Smooth muscle cell (in vitro differentiated cells): Measurements from ENCODE around the gene KIF5C. TPM values are rescaled to one million over a fixed set of nuclear protein-coding genes. Genes with fewer than 3 reads are reported as not detected.

ENCODE experiments used
- DNase-seq: peaks from one replicate; lab custom pipeline; 2025; ENCODE audit not compliant: unreplicated experiment; lab: John Stamatoyannopoulos, UW
- H2AFZ ChIP-seq: fragments of 200-600 bp; sonication (generic); 2 replicates; pipeline ENCODE4 v1.6.0; 2016; ENCODE audit warnings: antibody characterized with exemption, low read depth, mild to moderate bottlenecking
- H3F3A ChIP-seq: fragments of 200-600 bp; sonication (generic); 2 replicates; pipeline ENCODE4 v1.6.0; 2017; ENCODE audit warnings: antibody characterized with exemption, low read depth
- H3K27ac ChIP-seq: fragments of 200-600 bp; sonication (generic); 2 replicates; pipeline ENCODE4 v1.5.1; 2016; ENCODE audit warnings: low read depth, mild to moderate bottlenecking
- H3K27me3 ChIP-seq: fragments of 200-600 bp; sonication (generic); 2 replicates; pipeline ENCODE4 v1.6.1; 2016; ENCODE audit warnings: low read depth, mild to moderate bottlenecking
- H3K36me3 ChIP-seq: fragments of 200-600 bp; sonication (generic); 2 replicates; pipeline ENCODE4 v1.5.1; 2016; ENCODE audit warnings: low read depth
- H3K4me1 ChIP-seq: fragments of 200-600 bp; sonication (generic); 2 replicates; pipeline ENCODE4 v1.5.1; 2016; ENCODE audit warnings: low read depth
- H3K4me2 ChIP-seq: fragments of 200-600 bp; sonication (generic); 2 replicates; pipeline ENCODE4 v1.6.0; 2016; ENCODE audit warnings: mild to moderate bottlenecking
- H3K4me3 ChIP-seq: fragments of 200-600 bp; sonication (generic); 2 replicates; pipeline ENCODE4 v1.5.1; 2016; ENCODE audit warnings: mild to moderate bottlenecking
- H3K79me2 ChIP-seq: fragments of 200-600 bp; sonication (generic); 2 replicates; pipeline ENCODE4 v1.6.0; 2016; ENCODE audit warnings: low read depth, mild to moderate bottlenecking
- H3K9ac ChIP-seq: fragments of 200-600 bp; sonication (generic); 2 replicates; pipeline ENCODE4 v1.6.0; 2016; ENCODE audit warnings: low read depth
- H3K9me3 ChIP-seq: fragments of 200-600 bp; sonication (generic); replicated peaks from 2 replicates; pipeline ENCODE4 v1.5.1; 2016; ENCODE audit warnings: low read depth
- H4K20me1 ChIP-seq: fragments of 200-600 bp; sonication (generic); 2 replicates; pipeline ENCODE4 v1.6.0; 2016; ENCODE audit warnings: low read depth
- CTCF ChIP-seq: fragments of 200-600 bp; sonication (generic); IDR thresholded peaks from 2 replicates; pipeline ENCODE4 v1.5.1; 2017; ENCODE audit warnings: borderline replicate concordance, mild to moderate bottlenecking, antibody characterized with exemption; ENCODE audit not compliant: insufficient read depth, poor library complexity, severe bottlenecking
- WGBS: methylation state at CpG from one replicate; pipeline ENCODE4 v1.1.7; 2016; ENCODE audit warnings: low lambda C conversion rate; 5-methylcytosine and 5-hydroxymethylcytosine counted together
- polyA plus RNA-seq: library from polyadenylated mRNA; unstranded; fragments of >200 nt; fragmentation: Nextera tagmentation; extraction: Ambion mirVana; gene quantifications from 2 replicates; pipeline ENCODE4 v1.2.1, GENCODE V29; 2016
- total RNA-seq: library from RNA; depleted of rRNA; stranded (reverse); fragments of >200 nt; gene quantifications from 2 replicates; pipeline ENCODE4 v1.2.3, GENCODE V29; 2014

KIF5C gene
- total and polyA plus RNA-seq, 2 experiments from 2014 or later, result 0.09 to 1.4 TPM

DNA sequence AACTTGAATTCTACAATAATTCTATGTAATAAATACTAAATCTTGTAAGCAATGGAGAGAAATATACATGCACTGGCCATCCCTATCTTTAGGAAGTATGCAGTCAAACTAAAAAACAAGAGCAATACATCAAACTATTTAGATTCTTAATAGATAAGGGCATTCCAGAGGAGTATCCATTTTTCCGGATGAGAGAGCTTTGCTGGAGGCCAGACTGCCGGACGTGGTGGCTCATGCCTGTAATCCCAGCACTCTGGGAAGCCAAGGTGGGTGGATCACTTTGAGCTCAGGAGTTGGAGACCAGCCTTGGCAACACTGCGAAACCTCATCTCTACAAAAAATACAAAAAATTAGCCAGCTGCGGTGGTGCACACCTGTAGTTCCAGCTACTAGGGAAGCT lies 60.8 kb downstream of the KIF5C start:
- no peak for TF ChIP-seq CTCF
- Histone ChIP-seq H3K27ac (no peak overlapping the region), H3K36me3 (no peaks in the 10 kb centered on the region), H3K27me3 (peaks cover 5% of the 10 kb centered on the region), H3K9me3 (no peaks in the 10 kb centered on the region), H3K9ac (no peak overlapping the region), H2AFZ (no peak overlapping the region), H3K4me1 (peaks cover 15% of the 10 kb centered on the region), H3F3A (no peaks in the 10 kb centered on the region), H3K79me2 (no peaks in the 10 kb centered on the region), H3K4me2 (no peak overlapping the region), H4K20me1 (no peaks in the 10 kb centered on the region), H3K4me3 (no peak overlapping the region)
- no peak for DNase-seq
- WGBS, result 46% methylated on average over 5 of the region's 5 CpGs

GRCh38 chr2:148936857-148937450 lies 61.9 kb downstream of the KIF5C start:
- H3K4me3 ChIP-seq, result no peak overlapping the region
- H3K4me2 ChIP-seq, result no peak overlapping the region
- no peak overlapping the region for H3K27ac ChIP-seq
- H3K36me3 ChIP-seq, result no peaks in the 10 kb centered on the region
- H3K9me3 ChIP-seq, result no peaks in the 10 kb centered on the region
- H3K79me2 ChIP-seq, result no peaks in the 10 kb centered on the region
- no peak for TF ChIP-seq CTCF
- no peak overlapping the region for H2AFZ ChIP-seq
- no peak for DNase-seq
- peaks cover 3% of the 10 kb centered on the region for H3K27me3 ChIP-seq
- H3F3A ChIP-seq, result no peaks in the 10 kb centered on the region
- peaks cover 8% of the 10 kb centered on the region for H3K4me1 ChIP-seq
- no peaks in the 10 kb centered on the region for H4K20me1 ChIP-seq
- no peak overlapping the region for H3K9ac ChIP-seq
- WGBS, result 95% methylated on average over 8 of the region's 8 CpGs

DNA sequence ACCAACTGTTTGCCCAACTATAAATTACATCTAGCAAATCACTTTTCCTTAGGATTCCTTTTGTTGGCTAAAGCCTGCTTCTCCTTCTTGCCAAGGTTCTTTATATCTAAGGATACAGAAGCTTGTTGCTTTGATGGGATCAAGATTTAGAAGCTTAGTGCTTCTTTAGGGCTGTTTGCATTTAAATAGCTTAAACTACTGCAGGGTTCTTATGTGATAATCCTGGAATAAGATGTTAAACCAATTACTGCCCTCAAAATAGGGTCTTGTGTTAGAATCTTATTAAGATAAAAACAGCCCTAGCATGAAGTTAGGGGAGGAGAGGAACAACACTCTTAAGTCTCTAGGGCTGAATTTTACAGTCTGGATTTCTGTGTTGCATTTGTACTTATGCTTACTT lies 64.2 kb downstream of the KIF5C start:
- Histone ChIP-seq H3K36me3 (no peaks in the 10 kb centered on the region), H3K79me2 (no peaks in the 10 kb centered on the region), H3F3A (no peaks in the 10 kb centered on the region), H3K4me1 (no peaks in the 10 kb centered on the region), H3K4me3 (no peak overlapping the region), H2AFZ (no peak overlapping the region), H3K9me3 (no peaks in the 10 kb centered on the region), H3K4me2 (no peak overlapping the region), H3K9ac (no peak overlapping the region), H3K27me3 (no peaks in the 10 kb centered on the region), H3K27ac (no peak overlapping the region), H4K20me1 (no peaks in the 10 kb centered on the region)
- DNase-seq, result no peak
- no peak for TF ChIP-seq CTCF

DNA sequence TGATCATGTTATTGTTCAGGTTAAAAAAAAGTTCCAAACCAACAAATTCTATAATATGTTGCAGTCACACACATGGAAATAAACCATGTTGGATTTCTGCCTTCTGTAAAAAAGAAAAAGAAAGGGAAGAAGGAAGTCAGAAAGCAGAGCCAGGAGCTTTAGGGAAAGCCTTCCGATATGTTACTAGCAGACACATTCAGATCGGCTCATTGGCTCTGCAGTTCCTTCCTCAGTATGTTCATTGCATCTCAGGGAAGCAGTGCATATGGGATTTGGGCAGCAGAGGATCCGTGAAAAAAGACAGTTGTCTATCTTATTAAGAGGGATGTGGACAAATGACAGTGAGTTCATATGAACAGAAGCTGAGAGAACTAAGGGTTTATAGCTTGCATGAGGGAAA lies 68.1 kb downstream of the KIF5C start:
- Histone ChIP-seq H3K4me2 (peak overlapping the region; percentile 64), H3K4me1 (no peaks in the 10 kb centered on the region), H3K36me3 (no peaks in the 10 kb centered on the region), H3K27me3 (no peaks in the 10 kb centered on the region), H3K27ac (no peak overlapping the region), H3F3A (no peaks in the 10 kb centered on the region), H3K9me3 (no peaks in the 10 kb centered on the region), H2AFZ (peak overlapping the region; percentile 24), H3K4me3 (no peak overlapping the region), H3K79me2 (no peaks in the 10 kb centered on the region), H4K20me1 (no peaks in the 10 kb centered on the region), H3K9ac (no peak overlapping the region)
- no peak for DNase-seq
- no peak for TF ChIP-seq CTCF
- WGBS, result 26% methylated on average over 3 of the region's 3 CpGs
